ENCODE results near the gene SHC1. TPM values are rescaled to one million over a fixed set of nuclear protein-coding genes. Genes with fewer than 3 reads are reported as not detected.

The SHC1 gene
- total RNA-seq, 2 experiments from 2014 or later = 59.9 to 60.0 TPM

GRCh38 chr1:154994591-154994990, 24.0 kb upstream of the SHC1 start:
- DNase-seq (no peak), ATAC-seq (ENCODE audit: poor library complexity) (no peak)
- intact Hi-C loops (cut with DNase I, micrococcal nuclease) = no loop called here
- no peak overlapping the region for H3K4me3 Mint-ChIP-seq
- H3K27ac ChIP-seq (ENCODE audit: low read depth in 1 of 2, low read length in 2 of 2) = no peak overlapping the region
- no peaks in the 10 kb centered on the region for H3K9me3 ChIP-seq (ENCODE audit: control insufficient read depth in 1 of 2, insufficient read depth in 1 of 2, low read length in 2 of 2)
- no peaks in the 10 kb centered on the region for H3K9me3 Mint-ChIP-seq
- no peaks in the 10 kb centered on the region for H3K27me3 ChIP-seq (ENCODE audit: control insufficient read depth in 1 of 2, insufficient read depth in 2 of 2, low read length in 2 of 2)
- H3K36me3 Mint-ChIP-seq (ENCODE audit: low read depth) = peaks cover 9% of the 10 kb centered on the region
- ChIA-PET POLR2A (interaction anchor here (1.0 to 2.5 kb wide), 4 partner anchors 11 to 39 kb away, joined by 5 to 19 read pairs (median 13); partner anchors contain the start of genes CKS1B, FLAD1 and PBXIP1), CTCF (interaction anchor here (13.2 kb wide), 1 partner anchor 24 kb away, joined by 159 read pairs; no protein-coding TSS in a partner anchor)
- H3K4me1 ChIP-seq (ENCODE audit: insufficient read depth, low read length) = peaks cover 32% of the 10 kb centered on the region
- no peak for TF ChIP-seq CTCF (IDR thresholded peaks at IDR 0.05)
- no peaks in the 10 kb centered on the region for H3K27me3 Mint-ChIP-seq
- H3K36me3 ChIP-seq (ENCODE audit: insufficient read depth, low read length) = peaks cover 22% of the 10 kb centered on the region
- no peak overlapping the region for H3K4me3 ChIP-seq (ENCODE audit: low read length)
- no peak overlapping the region for H3K27ac Mint-ChIP-seq
- H3K4me1 Mint-ChIP-seq (ENCODE audit: low read depth) = peaks cover 37% of the 10 kb centered on the region

GRCh38 chr1:154994269-154994587, 23.7 kb upstream of the SHC1 start:
- Histone ChIP-seq H3K27me3 (ENCODE audit: control insufficient read depth in 1 of 2, insufficient read depth in 2 of 2, low read length in 2 of 2) (no peaks in the 10 kb centered on the region), H3K4me1 (ENCODE audit: insufficient read depth, low read length) (peaks cover 32% of the 10 kb centered on the region), H3K36me3 (ENCODE audit: insufficient read depth, low read length) (peaks cover 26% of the 10 kb centered on the region), H3K9me3 (ENCODE audit: control insufficient read depth in 1 of 2, insufficient read depth in 1 of 2, low read length in 2 of 2) (no peaks in the 10 kb centered on the region), H3K27ac (ENCODE audit: low read depth in 1 of 2, low read length in 2 of 2) (no peak overlapping the region), H3K4me3 (ENCODE audit: low read length) (no peak overlapping the region)
- ATAC-seq (ENCODE audit: poor library complexity) (no peak), DNase-seq (no peak)
- H3K36me3 Mint-ChIP-seq (ENCODE audit: low read depth) = peaks cover 13% of the 10 kb centered on the region
- no peaks in the 10 kb centered on the region for H3K9me3 Mint-ChIP-seq
- no peak for TF ChIP-seq CTCF (IDR thresholded peaks at IDR 0.05)
- ChIA-PET CTCF (interaction anchor here (1.3 to 13.2 kb wide), 2 partner anchors 10 to 24 kb away, joined by 3 to 159 read pairs; no protein-coding TSS in a partner anchor), POLR2A (interaction anchor here (1.0 to 2.5 kb wide), 4 partner anchors 10 to 39 kb away, joined by 5 to 19 read pairs (median 13); partner anchors contain the start of genes CKS1B, FLAD1 and PBXIP1)
- intact Hi-C loops (cut with DNase I, micrococcal nuclease) = no loop called here
- no peaks in the 10 kb centered on the region for H3K27me3 Mint-ChIP-seq
- no peak overlapping the region for H3K4me3 Mint-ChIP-seq
- no peak overlapping the region for H3K27ac Mint-ChIP-seq
- peaks cover 34% of the 10 kb centered on the region for H3K4me1 Mint-ChIP-seq (ENCODE audit: low read depth)

- H3K9me3 ChIP-seq (ENCODE audit: control insufficient read depth in 1 of 2, insufficient read depth in 1 of 2, low read length in 2 of 2) = no peaks in the 10 kb centered on the region
- H3K27me3 ChIP-seq (ENCODE audit: control insufficient read depth in 1 of 2, insufficient read depth in 2 of 2, low read length in 2 of 2) = no peaks in the 10 kb centered on the region
- H3K4me1 ChIP-seq (ENCODE audit: insufficient read depth, low read length) = peaks cover 32% of the 10 kb centered on the region
- no peak for TF ChIP-seq CTCF (IDR thresholded peaks at IDR 0.05)
- no peak within 1 kb of the TSS for H3K4me3 ChIP-seq (ENCODE audit: low read length)
- H3K4me1 Mint-ChIP-seq (ENCODE audit: low read depth) = peaks cover 34% of the 10 kb centered on the region
- peaks cover 18% of the 10 kb centered on the region for H3K36me3 Mint-ChIP-seq (ENCODE audit: low read depth)
- no peak for DNase-seq
- intact Hi-C loops (cut with DNase I, micrococcal nuclease) = no loop called here
- H3K27ac Mint-ChIP-seq = no peak within 1 kb of the TSS
- peaks cover 31% of the 10 kb centered on the region for H3K36me3 ChIP-seq (ENCODE audit: insufficient read depth, low read length)
- no peaks in the 10 kb centered on the region for H3K27me3 Mint-ChIP-seq
- ATAC-seq (ENCODE audit: poor library complexity) = no peak
- ChIA-PET CTCF (interaction anchor here (1.3 to 13.2 kb wide), 2 partner anchors 10 to 25 kb away, joined by 3 to 159 read pairs; no protein-coding TSS in a partner anchor), POLR2A (interaction anchor here (1.0 to 2.5 kb wide), 5 partner anchors 10 to 38 kb away, joined by 3 to 19 read pairs (median 7); partner anchors contain the start of genes CKS1B, FLAD1 and PBXIP1)
- H3K9me3 Mint-ChIP-seq = no peaks in the 10 kb centered on the region
- no peak within 1 kb of the TSS for H3K4me3 Mint-ChIP-seq
- H3K27ac ChIP-seq (ENCODE audit: low read depth in 1 of 2, low read length in 2 of 2) = no peak within 1 kb of the TSS
Observed at GRCh38 chr1:154993572-154994268, 23.2 kb upstream of the SHC1 start, which contains the start of gene LENEP. TSS of gene LENEP (plus strand) at chr1:154993586. CDS start at chr1:154993608, 22 bp downstream.

All from CD4-positive, alpha-beta T cell (primary cell).